GM18526 (cell line): ENCODE measurements around the gene SLC44A2.
A peak's percentile ranks its signal among the peaks of the same experiment; 100 is the strongest.

Source experiments
- POLR2A ChIP-seq: IDR thresholded peaks from 3 replicates; pipeline ENCODE4 v1.6.1; 2011; ENCODE audit not compliant: insufficient read length; ENCODE audit errors: extremely low read depth

SLC44A2 gene

DNA sequence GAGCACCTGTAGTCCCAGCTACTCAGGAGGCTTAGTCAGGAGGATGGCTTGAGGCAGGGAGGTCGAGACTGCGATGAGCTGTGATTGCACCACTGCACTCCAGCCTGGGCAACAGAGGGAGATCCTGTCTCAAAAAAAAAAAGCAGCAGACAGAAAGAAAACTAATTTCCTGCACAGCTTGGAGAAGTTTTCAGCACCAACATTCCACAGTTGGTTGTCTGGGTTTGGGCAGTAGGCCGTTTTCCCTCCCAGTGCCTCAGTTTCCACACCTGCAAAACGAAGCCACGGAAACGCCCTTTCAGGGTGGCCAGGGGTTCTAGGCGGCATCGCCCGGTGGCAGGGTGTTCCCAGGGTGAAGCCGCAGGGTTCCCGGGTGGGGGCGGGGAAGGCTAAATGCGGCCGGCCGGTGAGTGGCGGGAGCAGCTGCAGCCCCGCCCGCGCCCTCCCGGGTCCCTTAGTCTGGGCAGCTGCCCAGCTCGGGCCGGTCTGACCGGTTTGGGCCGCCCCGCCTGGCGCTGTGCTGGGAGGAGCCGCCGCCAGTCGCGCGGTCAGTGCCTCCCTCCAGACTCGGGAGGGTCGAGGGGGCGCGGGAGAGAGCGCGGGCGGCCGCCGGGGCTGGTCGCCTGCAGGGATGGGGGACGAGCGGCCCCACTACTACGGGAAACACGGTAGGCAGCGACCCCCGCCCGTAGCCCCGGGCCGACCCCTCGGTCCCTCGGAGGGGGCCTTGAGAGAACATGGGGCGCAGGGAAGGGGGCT lies at the start of gene SLC44A2:
Gene SLC44A2, plus strand, starts transcription at position 551 of the 759 bp plus-strand sequence. Its CDS starts 81 bp downstream, at position 632.
- TF ChIP-seq POLR2A, result no peak

DNA sequence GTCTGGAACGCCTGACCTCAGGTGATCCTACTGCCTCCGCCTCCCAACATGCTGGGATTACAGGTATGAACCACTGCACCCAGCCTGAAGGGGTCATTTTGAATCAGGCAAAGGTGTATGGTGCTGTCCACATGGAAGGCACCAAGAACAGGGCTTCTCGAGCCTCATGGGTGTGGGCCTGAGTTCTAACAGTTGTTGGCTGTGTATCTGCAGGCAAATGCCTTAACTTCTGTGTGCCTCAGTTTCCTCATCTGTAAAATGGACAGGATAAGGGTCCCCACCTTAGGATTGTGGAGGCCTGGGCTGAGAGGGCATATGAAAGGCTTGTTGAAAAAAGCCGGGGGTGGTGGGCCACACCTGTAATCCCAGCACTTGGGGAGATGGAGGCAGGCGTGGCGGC lies 47.4 kb upstream of the SLC44A2 start:
- no peak for TF ChIP-seq POLR2A

DNA sequence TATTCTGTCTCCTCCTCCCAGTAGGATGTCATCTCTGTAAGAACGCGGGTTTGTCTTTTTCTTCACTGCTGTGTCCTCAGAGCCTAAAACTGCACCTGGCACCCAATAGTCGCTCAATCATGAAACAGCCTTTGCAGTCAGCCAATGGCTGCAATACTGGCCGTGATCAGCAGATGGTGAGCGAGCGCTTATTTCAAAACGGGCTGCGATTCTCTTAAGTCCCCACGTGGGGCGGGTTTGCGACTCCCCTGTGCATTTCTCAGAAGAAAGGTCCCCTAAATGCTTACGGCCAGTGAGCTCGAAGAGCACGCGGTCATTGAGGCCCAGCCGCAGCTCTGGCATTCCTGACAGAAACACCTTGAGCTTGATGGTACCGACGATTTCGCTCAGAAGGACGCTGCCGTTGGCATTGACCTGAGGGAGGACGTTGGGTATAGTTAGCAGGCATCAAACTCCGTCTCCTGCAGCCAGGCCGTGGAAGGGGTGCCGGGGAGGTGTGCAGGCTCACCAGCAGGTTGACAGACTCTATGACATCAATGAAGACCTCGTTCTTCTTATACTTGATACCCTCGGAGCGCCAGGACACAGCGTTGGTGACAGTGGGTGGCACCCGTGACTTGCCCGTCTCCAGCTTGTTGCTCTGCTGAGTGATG lies 44.2 kb upstream of the SLC44A2 start:
- no peak for TF ChIP-seq POLR2A

GRCh38 chr19:10582091-10582490 lies 43.3 kb upstream of the SLC44A2 start:
- TF ChIP-seq POLR2A, result no peak

DNA sequence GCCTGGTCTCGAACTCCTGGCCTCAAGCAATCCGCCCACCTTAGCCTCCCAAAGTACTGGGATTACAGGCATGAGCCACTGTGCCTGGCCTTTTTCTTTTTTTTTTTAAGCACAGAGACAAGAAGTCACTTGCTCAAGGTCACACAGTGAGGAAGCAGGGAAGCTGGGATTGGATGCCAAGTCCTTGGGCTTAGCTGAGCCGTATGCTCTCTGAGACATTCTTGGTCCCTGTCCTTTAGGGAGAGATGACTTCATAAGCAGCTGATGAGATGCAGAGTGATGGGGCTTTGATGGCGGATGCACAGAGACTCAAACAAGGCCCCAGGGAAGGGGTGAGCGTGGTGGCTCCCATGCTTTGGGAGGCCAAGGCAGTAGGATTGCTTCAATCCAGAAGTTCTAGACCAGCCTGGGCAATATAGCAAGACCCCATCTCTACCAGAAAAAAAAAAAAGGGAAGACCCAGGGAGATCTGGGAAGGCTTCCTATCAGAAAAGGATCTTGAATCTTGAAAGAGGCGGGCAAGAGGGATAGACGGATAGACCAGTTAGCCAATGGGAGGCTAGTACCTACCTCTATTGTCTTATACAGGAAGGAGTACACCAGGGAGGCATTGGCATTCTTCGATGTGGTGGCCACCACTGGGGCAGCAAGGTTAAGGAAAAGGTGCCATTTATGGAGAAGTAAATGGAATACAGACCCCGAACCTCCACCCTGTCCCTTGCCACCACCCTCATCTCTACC lies 42.1 kb upstream of the SLC44A2 start:
- no peak for TF ChIP-seq POLR2A

DNA sequence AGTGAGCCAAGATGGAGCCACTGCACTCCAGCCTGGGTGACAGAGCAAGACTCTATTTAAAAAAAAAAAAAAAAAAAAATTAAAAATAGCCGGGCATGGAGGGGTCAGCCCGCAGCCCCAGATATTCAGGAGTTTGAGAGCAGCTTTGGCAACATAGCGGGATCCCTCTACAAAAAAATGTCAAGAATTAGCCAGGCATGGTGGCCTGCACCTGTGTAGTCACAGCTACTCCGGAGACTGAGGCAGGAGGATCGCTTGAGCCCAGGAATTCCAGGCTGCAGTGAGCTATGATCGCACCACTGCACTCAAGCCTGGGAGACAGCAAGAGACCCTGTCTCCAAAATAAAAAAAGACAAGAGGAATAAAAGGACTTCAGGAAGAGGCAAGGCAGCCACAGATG lies 39.0 kb upstream of the SLC44A2 start:
- TF ChIP-seq POLR2A, result no peak

DNA sequence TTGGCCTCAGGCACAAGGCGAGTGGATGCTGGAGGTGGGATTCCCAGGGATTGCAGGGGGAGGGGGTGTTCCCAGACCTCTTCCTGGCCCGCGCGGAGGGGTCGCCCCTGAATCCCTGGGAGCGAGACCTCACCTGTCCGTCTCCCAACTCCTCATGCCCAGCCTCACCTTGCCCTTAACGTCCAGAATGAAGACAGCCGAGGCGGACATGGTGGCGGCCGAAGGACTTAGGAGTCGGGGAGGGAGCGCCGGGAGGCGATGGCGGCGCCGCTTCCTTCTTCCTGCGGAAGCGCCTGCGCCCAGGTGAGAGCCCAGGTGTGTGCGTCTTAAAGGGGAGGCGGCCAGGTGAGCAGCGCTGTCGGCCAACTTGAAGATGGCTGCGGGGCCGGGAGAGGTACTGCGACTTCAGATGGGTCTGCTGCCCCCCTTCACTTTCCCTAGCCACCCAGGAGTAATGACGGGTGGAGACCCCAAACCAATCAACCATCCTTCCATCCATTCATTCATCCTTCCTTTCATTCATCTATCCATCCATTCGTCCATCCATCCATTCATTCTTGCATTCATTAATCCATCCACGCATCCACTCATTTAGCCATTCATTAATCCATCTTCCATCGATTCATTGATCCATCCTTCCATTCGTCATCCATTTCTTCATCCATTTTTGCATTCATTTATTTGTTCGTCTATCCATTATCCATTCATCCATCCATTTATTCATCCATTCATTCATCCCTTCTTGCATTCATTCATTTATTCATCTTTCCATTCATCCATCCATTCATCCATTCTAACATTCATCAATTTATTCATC lies 38.1 kb upstream of the SLC44A2 start, which contains the start of gene AP1M2:
Gene AP1M2, minus strand, starts transcription at position 291 of the 817 bp plus-strand sequence. Its CDS starts 81 bp downstream, at position 210.
- TF ChIP-seq POLR2A, result no peak

DNA sequence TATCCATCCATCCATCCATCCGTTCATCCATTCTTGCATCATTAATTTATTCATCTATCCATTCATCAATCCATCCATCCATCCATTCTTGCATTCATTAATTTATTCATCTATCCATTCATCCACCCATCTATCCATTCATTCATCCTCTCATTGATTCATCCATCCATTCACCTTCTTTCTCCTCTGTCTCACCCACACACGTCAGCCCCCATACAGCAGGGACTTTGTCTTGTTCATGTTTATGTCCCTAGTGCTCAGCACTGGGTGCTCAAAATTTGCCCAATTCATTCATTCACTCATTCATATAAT lies 37.6 kb upstream of the SLC44A2 start:
- no peak for TF ChIP-seq POLR2A

DNA sequence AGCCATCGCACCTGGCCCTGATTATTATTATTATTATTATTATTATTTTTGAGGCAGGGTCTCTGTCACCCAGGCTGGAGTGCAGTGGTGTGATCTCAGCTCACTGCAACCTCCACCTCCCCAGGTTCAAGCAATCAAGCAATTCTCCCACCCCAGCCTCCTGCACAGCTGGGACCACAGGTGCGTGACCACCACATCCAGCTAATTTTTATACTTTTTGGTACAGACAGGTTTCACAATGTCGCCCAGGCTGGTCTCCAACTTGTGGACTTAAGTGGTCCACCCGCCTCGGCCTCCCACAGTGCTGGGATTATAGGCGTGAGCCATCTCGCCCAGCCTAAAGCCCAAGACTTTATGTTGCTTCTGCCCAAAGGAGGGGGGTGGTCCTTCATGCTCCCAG lies 32.2 kb upstream of the SLC44A2 start:
- no peak for TF ChIP-seq POLR2A

DNA sequence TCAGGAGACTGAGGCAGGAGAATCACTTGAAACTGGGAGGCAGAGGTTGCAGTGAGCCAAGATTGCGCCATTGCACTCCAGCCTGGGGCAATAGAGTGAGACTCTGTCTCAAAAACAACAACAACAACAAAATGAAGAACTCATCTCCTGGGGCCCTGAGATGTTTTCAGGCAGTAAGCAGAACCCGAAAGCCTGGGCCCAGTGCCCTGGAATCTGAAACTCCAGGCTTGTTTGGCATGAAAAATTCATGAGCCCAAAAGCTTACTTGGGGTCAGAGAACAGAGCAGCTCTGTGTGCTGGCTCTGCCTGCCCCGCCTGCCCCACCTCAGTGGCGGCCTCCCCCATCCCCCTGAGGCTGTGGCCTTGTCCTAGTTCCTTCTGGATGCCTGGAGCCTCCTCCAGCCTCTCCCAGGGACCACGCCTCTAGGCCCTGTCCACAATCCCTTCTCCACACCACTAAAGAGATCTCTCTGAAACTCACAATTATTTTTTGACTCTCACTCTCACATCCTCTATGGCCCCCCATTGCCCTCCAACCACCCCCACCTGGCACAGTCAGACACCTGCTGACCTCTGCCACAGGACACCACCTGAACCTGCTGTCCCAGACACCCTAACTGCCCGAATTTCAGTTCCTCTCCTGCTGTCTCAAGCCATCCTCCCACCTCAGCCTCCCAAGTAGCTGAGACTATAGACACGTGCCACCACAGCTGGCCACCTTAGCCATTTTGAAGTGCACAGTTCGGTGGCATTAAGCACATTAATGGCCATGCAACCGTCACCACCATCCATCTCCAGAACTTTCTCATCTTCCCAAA lies 31.3 kb upstream of the SLC44A2 start:
- TF ChIP-seq POLR2A, result no peak

- TF ChIP-seq POLR2A, result no peak
Observed at GRCh38 chr19:10600149-10600548, 25.2 kb upstream of the SLC44A2 start.

- TF ChIP-seq POLR2A, result no peak
Observed at GRCh38 chr19:10601999-10602329, 23.4 kb upstream of the SLC44A2 start.

DNA sequence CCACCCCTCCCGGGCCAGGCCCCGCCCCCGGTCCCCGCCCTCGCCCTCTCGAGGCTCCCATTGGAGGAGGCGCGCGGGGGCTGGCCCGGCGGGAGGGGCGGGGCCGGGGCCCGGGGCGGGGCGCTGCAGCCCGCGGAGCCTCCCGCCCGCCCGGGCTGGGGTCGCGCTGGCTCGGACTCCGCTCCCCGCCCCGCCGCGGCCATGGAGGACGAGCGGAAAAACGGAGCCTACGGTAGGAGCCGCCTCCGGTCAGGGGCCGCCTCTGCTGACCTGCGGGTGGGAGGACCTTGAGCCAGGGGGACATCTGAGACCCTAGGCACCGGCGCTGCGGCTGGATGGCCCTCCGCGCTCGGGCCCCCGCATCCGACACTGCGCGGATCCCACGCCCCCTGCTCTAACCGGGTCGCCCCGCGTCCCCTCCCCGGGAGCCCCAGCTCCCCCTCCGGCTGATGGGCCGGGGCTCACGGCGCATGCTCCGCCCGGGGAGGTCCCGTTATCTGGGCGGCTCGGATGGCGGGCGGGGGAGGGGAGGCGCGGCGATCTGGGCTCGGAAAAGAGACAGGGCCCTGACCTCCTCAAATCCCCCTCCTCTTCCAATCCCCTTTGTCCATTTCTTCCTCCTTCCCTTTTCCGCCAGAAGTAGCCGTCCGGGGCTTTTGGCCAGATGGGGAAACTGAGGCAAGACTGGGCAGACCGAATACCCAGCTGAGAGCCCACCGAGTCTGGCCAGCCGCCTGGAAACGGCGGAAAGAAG lies 22.8 kb upstream of the SLC44A2 start:
- peak; percentile 46 for TF ChIP-seq POLR2A

DNA sequence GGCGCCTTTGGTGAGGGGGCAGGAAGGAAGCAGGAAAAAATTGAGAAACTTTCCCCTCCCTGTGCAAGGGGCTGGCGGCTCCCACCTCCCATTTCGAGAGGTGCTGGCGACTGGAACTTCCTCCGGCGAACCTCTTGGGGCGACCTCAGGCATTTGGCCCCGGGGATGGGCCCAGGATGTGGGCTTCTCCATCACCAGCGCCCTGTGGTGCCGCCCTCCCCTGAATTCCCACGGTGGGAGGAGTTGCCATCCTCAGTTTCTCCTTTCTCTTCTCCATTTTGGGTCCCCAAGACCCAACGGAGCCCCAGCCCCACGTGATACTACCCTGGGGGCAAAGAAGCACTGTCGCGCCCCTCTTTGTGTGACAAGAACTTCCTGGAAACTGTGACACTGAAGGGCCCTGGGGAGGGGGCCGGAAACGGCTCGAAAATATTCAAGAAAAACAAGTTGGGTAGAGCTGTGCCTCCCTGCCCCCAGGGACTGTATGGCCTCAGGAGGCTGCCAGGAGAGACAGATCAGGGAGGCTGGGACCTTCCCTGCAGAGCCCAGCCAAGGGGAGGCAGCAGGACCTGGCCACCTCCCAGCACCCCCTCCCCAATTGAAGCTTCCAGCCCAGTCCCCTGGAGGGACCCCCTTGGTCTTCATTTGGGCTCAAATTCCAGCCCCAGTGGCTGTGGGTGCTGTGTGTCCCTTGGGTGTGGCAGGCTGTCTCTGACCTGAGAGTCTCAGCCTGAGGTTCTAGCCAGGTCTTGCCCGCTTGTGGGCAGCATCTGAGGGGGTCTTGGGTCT lies 22.1 kb upstream of the SLC44A2 start:
- peak; percentile 38 for TF ChIP-seq POLR2A
